ENCODE measurements around the gene CRK.

Gene CRK

DNA sequence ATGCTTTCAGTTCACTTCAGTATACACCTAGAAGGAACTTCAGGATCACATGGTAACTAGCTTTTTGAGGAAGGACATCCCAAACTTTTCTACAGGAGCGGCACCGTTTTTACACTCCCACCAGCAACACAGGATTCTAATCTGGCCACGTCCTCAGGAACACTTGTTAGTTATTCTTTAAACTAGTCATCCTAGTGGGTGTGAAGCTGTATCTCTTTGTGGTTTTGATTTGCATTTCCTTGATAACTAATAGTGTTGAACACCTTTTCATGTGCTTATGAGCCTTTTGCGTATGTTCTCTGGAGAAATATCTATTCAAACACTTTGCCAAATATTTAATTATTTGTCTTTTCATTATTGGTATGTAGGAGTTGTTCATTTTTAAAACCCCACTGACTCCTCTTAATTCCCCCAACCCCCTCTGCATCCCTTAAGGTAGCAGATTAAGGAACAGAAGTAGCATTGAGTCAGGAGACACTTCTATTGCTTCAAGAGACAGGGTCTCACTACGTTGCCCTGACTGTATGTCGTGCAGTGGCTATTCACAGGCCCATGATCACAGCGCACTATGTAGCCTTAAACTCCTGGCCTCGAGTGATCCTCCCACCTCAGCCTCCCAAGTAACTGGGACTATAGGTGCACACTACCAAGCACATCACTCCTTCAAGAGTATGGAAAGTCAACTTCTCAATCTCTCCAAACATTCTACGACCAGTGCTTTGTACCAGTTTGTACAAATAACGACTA, 81.4 kb downstream of the CRK start:
- TF ChIP-seq ZNF384 (IDR thresholded peaks at IDR 0.05) (no peak), HDGF (IDR thresholded peaks at IDR 0.05; ENCODE audit: borderline replicate concordance) (no peak), LEF1 (IDR thresholded peaks at IDR 0.05; ENCODE audit: borderline replicate concordance) (no peak), ARNT (IDR thresholded peaks at IDR 0.05) (no peak), FOXA1 (IDR thresholded peaks at IDR 0.05) (no peak), CTBP1 (IDR thresholded peaks at IDR 0.05; ENCODE audit: borderline replicate concordance) (no peak), FOXK2 (IDR thresholded peaks at IDR 0.05) (no peak)
- ChIA-PET POLR2A (no interaction called here), CTCF (interaction anchor here (1.1 kb wide), 1 partner anchor 10 kb away, joined by 3 read pairs; no protein-coding TSS in a partner anchor)
- DNase-seq (ENCODE audit: extremely low spot score): no peak

GRCh38 chr17:1373707-1374237, 82.3 kb downstream of the CRK start:
- POLR2A ChIA-PET: no interaction called here
- no peak for TF ChIP-seq ARNT (IDR thresholded peaks at IDR 0.05)
- TF ChIP-seq NFRKB (IDR thresholded peaks at IDR 0.05): no peak
- no peak for TF ChIP-seq TARDBP (IDR thresholded peaks at IDR 0.05)
- TF ChIP-seq FOXM1 (IDR thresholded peaks at IDR 0.05; ENCODE audit: borderline replicate concordance): no peak
- TF ChIP-seq ELF4 (IDR thresholded peaks at IDR 0.05): no peak
- no peak for TF ChIP-seq SUZ12 (IDR thresholded peaks at IDR 0.05)
- TF ChIP-seq FOXA1 (IDR thresholded peaks at IDR 0.05): no peak
- TF ChIP-seq L3MBTL2 (conservative IDR thresholded peaks at IDR 0.05): no peak
- TF ChIP-seq CTBP1 (IDR thresholded peaks at IDR 0.05; ENCODE audit: borderline replicate concordance): no peak
- no peak for TF ChIP-seq ZNF384 (IDR thresholded peaks at IDR 0.05)
- no peak for TF ChIP-seq SP1 (IDR thresholded peaks at IDR 0.05)
- TF ChIP-seq BHLHE40 (IDR thresholded peaks at IDR 0.05; ENCODE audit: borderline replicate concordance): no peak
- DNase-seq (ENCODE audit: extremely low spot score): no peak
- CTCF ChIA-PET: no interaction called here

DNA sequence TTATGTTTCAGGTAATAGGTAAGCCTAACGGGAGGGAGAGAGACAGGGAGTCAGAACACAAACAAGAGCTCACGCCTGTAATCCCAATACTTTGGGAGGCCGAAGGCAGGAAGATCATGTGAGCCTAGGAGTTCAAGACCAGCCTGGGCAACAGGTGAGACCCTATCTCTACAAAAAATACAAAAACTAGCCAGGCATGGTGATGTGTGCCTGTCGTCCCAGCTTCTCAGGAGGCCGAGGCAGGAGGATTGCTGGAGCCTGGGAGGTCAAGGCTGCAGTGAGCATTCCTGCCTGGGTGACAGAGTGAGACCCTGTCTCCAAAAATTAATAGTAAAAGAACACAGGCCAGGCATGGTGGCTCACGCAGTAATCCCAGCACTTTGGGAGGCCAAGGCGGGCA, 83.4 kb downstream of the CRK start:
- ChIA-PET CTCF (no interaction called here), POLR2A (no interaction called here)
- no peak for TF ChIP-seq FOXM1 (IDR thresholded peaks at IDR 0.05; ENCODE audit: borderline replicate concordance)
- TF ChIP-seq FOXA1 (IDR thresholded peaks at IDR 0.05): no peak
- TF ChIP-seq BHLHE40 (IDR thresholded peaks at IDR 0.05; ENCODE audit: borderline replicate concordance): no peak
- TF ChIP-seq NFRKB (IDR thresholded peaks at IDR 0.05): no peak
- no peak for TF ChIP-seq ARNT (IDR thresholded peaks at IDR 0.05)
- TF ChIP-seq ELF4 (IDR thresholded peaks at IDR 0.05): no peak
- TF ChIP-seq ZNF384 (IDR thresholded peaks at IDR 0.05): no peak
- no peak for TF ChIP-seq TARDBP (IDR thresholded peaks at IDR 0.05)
- TF ChIP-seq L3MBTL2 (conservative IDR thresholded peaks at IDR 0.05): no peak
- no peak for TF ChIP-seq LEF1 (IDR thresholded peaks at IDR 0.05; ENCODE audit: borderline replicate concordance)
- DNase-seq (ENCODE audit: extremely low spot score): no peak

GRCh38 chr17:1371893-1372590, 84.0 kb downstream of the CRK start:
- peak; percentile 26; the same call in 1 of the 2 replicates for TF ChIP-seq ZNF384 (IDR thresholded peaks at IDR 0.05)
- TF ChIP-seq ELF4 (IDR thresholded peaks at IDR 0.05): no peak
- no peak for DNase-seq (ENCODE audit: extremely low spot score)
- ChIA-PET POLR2A (no interaction called here), CTCF (interaction anchor here (0.6 to 0.7 kb wide), 3 partner anchors 14 to 317 kb away, joined by 3 to 7 read pairs (median 3); no protein-coding TSS in a partner anchor)

All from HEK293T (cell line).